ENCODE measurements around the gene AQP2. TPM values are rescaled to one million over a fixed set of nuclear protein-coding genes. Genes with fewer than 3 reads are reported as not detected.

The AQP2 gene
- total RNA-seq, 6 experiments from 2014 or later = not detected

- H3K9me3 ChIP-seq = no peaks in the 10 kb centered on the region
- ATAC-seq (no peak), DNase-seq (no peak)
- intact Hi-C loops (cut with DNase I) = loop anchor here (5.0 kb wide), 2 partner anchors 88 to 103 kb away; partner anchors contain the start of gene ASIC1 (in 1 of the 2)
- TF ChIP-seq POLR2A (IDR thresholded peaks at IDR 0.05) = no peak
- no peak for TF ChIP-seq CTCF (IDR thresholded peaks at IDR 0.05)
- no peaks in the 10 kb centered on the region for H3K36me3 ChIP-seq
- WGBS (ENCODE audit: insufficient coverage, low coverage, low lambda C conversion rate, missing lambda C conversion rate) = 100% methylated on average over 3 of the region's 5 CpGs
- no peak overlapping the region for H3K27ac ChIP-seq
- H3K27me3 ChIP-seq = no peaks in the 10 kb centered on the region
- H3K4me1 ChIP-seq = peaks cover 0 to 19% (median 0%) of the 10 kb centered on the region in 4 donors
- H3K4me3 ChIP-seq = no peak overlapping the region
These were observed 18.5 kb downstream of the AQP2 start for GRCh38 chr12:49969027-49969426.

DNA sequence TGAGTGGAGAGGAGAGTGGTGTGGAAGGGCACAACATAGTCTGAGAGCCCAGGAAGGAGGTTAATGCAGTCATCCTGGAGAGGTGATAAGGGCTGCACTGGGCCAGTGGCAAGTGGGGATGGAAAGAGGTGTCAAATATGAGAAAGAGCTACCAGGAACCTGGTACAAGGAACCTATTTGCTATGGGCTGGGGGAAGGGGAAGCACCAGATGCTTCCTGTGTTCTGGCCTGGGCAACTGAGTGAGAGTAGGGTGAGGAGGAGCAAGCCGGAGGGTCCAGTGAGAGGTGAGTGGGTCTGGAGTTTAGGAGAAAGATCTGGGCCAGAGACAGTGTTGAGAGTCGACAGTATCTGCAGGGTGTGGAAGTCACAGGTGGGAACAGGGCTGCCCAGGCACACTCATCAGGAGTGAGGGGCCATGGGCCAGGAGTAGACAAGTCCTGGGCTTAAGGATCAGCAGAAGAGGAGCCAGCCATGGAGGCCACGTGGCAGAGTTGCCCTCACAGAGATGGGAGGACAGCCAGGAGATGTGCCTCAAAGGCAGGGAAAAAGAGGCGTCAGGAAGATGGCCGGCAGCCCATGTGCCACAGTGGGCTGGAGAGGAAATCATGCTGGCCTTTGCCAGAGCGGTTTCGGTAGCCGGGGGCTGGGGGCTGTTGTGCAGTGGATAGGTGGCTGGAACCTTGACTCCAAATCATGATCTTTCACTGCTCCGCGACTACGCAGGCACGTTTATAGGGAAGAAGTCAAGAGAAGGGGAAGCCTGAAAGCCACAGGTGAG, 19.3 kb downstream of the AQP2 start:
- no peaks in the 10 kb centered on the region for H3K36me3 ChIP-seq
- H3K27me3 ChIP-seq = no peaks in the 10 kb centered on the region
- no peaks in the 10 kb centered on the region for H3K9me3 ChIP-seq
- TF ChIP-seq CTCF (IDR thresholded peaks at IDR 0.05) (no peak), POLR2A (IDR thresholded peaks at IDR 0.05) (no peak)
- H3K4me3 ChIP-seq = no peak overlapping the region
- ATAC-seq (no peak), DNase-seq (no peak)
- peaks cover 0 to 19% (median 0%) of the 10 kb centered on the region in 4 donors for H3K4me1 ChIP-seq
- WGBS (ENCODE audit: insufficient coverage, low coverage, low lambda C conversion rate, missing lambda C conversion rate) = 72% methylated on average over 8 of the region's 12 CpGs
- no peak overlapping the region for H3K27ac ChIP-seq
- intact Hi-C loops (cut with DNase I) = loop anchor here (5.0 kb wide), 2 partner anchors 87 to 102 kb away; partner anchors contain the start of gene ASIC1 (in 2 of the 2)

DNA sequence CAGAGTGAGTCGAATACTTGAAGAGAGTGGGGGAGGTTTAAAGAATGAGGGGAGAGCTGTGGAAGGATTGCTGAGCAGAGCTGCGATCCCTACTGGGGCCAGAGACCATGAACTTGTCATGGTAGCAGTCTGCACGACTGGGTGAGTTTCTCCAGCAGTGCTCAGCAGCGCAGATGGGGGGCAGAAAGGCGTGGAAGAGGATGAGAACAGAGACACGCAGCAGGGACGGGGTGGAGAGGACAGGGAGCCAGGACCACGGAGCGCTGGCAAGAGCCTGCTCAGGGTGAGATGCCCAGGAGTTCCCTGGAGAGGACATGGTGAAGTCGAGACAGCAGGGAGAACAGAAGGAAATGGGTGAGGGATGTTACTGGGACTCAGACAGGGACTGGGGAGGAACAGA, 20.1 kb downstream of the AQP2 start:
- no peak overlapping the region for H3K4me3 ChIP-seq
- ATAC-seq (no peak), DNase-seq (no peak)
- no peaks in the 10 kb centered on the region for H3K9me3 ChIP-seq
- intact Hi-C loops (cut with DNase I) = loop anchor here (5.0 kb wide), 2 partner anchors 87 to 102 kb away; partner anchors contain the start of gene ASIC1 (in 1 of the 2)
- WGBS (ENCODE audit: insufficient coverage, low coverage, low lambda C conversion rate, missing lambda C conversion rate) = 65% methylated on average over 10 of the region's 10 CpGs
- H3K27me3 ChIP-seq = no peaks in the 10 kb centered on the region
- peaks cover 0 to 19% (median 0%) of the 10 kb centered on the region in 4 donors for H3K4me1 ChIP-seq
- TF ChIP-seq CTCF (IDR thresholded peaks at IDR 0.05) = no peak
- TF ChIP-seq POLR2A (IDR thresholded peaks at IDR 0.05) = no peak
- H3K36me3 ChIP-seq = no peaks in the 10 kb centered on the region
- no peak overlapping the region for H3K27ac ChIP-seq

- Histone ChIP-seq H3K4me3 (no peak overlapping the region), H3K4me1 (peaks cover 0 to 19% (median 0%) of the 10 kb centered on the region in 4 donors), H3K27ac (no peak overlapping the region), H3K9me3 (no peaks in the 10 kb centered on the region), H3K36me3 (no peaks in the 10 kb centered on the region), H3K27me3 (no peaks in the 10 kb centered on the region)
- 70% methylated on average over 4 of the region's 6 CpGs for WGBS (ENCODE audit: insufficient coverage, low coverage, low lambda C conversion rate, missing lambda C conversion rate)
- intact Hi-C loops (cut with DNase I) = loop anchor here (5.0 kb wide), 2 partner anchors 86 to 101 kb away; partner anchors contain the start of gene ASIC1 (in 1 of the 2)
- no peak for ATAC-seq
- no peak for DNase-seq
- TF ChIP-seq CTCF (IDR thresholded peaks at IDR 0.05) (no peak), POLR2A (IDR thresholded peaks at IDR 0.05) (no peak)
These were observed 20.6 kb downstream of the AQP2 start for GRCh38 chr12:49971141-49971540.
